GM06990 (cell line): ENCODE measurements around the gene DENND2C.

Experiments used
- DNase-seq: peaks from one replicate; pipeline ENCODE4 v3.0.0-alpha.2; 2011; ENCODE audit not compliant: insufficient read length; ENCODE audit errors: extremely low read depth
- H3K27me3 ChIP-seq: replicated peaks from 2 replicates; pipeline ENCODE4 v1.6.0; 2011; ENCODE audit warnings: low read length; ENCODE audit not compliant: control insufficient read depth, insufficient read depth
- H3K36me3 ChIP-seq: 2 replicates; pipeline ENCODE4 v1.5.1; 2011; ENCODE audit warnings: low read length; ENCODE audit not compliant: control insufficient read depth, insufficient read depth
- H3K4me3 ChIP-seq: replicated peaks from 2 replicates; pipeline ENCODE4 v1.5.1; 2011; ENCODE audit warnings: low read depth, mild to moderate bottlenecking, control low read depth, low read length
- CTCF ChIP-seq: IDR thresholded peaks from 2 replicates; pipeline ENCODE4 v1.5.1; 2011; ENCODE audit warnings: low read length, control low read depth, mild to moderate bottlenecking, inconsistent platforms; ENCODE audit not compliant: insufficient read depth, poor library complexity, severe bottlenecking

Gene DENND2C

GRCh38 chr1:114594046-114594445 is 75.8 kb downstream of the DENND2C start:
- Histone ChIP-seq H3K27me3 (no peaks in the 10 kb centered on the region), H3K36me3 (no peaks in the 10 kb centered on the region), H3K4me3 (no peak overlapping the region)
- DNase-seq = no peak
- no peak for TF ChIP-seq CTCF

GRCh38 chr1:114589122-114589521 is 80.7 kb downstream of the DENND2C start:
- no peak for DNase-seq
- Histone ChIP-seq H3K27me3 (no peaks in the 10 kb centered on the region), H3K36me3 (no peaks in the 10 kb centered on the region), H3K4me3 (no peak overlapping the region)
- no peak for TF ChIP-seq CTCF

GRCh38 chr1:114588196-114588689 is 81.6 kb downstream of the DENND2C start:
- H3K36me3 ChIP-seq = no peaks in the 10 kb centered on the region
- no peak for TF ChIP-seq CTCF
- no peaks in the 10 kb centered on the region for H3K27me3 ChIP-seq
- no peak overlapping the region for H3K4me3 ChIP-seq
- DNase-seq = no peak

GRCh38 chr1:114587203-114587991 is 82.5 kb downstream of the DENND2C start:
- no peak overlapping the region for H3K4me3 ChIP-seq
- H3K36me3 ChIP-seq = no peaks in the 10 kb centered on the region
- DNase-seq = no peak
- H3K27me3 ChIP-seq = no peaks in the 10 kb centered on the region
- no peak for TF ChIP-seq CTCF

- no peak for DNase-seq
- no peaks in the 10 kb centered on the region for H3K36me3 ChIP-seq
- no peak for TF ChIP-seq CTCF
- no peaks in the 10 kb centered on the region for H3K27me3 ChIP-seq
- H3K4me3 ChIP-seq = no peak overlapping the region
Observed at GRCh38 chr1:114586513-114587047, 83.3 kb downstream of the DENND2C start.
